Fibroblast of lung (primary cell): ENCODE results near the gene ADGRD1. TPM values are rescaled to one million over a fixed set of nuclear protein-coding genes. Genes with fewer than 3 reads are reported as not detected.
"Not testable (repeated sequence)": the region's sequence is repeated elsewhere in the genome, so short reads cannot be mapped to it uniquely, and the experiment has no call there.

Source experiments
- DNase-seq, 2 donors: peaks; one replicate each; pipeline versions ENCODE4 v3.0.0 to v3.0.0-alpha.2; 2010; ENCODE audit warnings: low read depth in 2 of 2
- H2AFZ ChIP-seq: 2 replicates; pipeline ENCODE4 v1.5.1; 2012; ENCODE audit warnings: low read length, control low read depth, inconsistent platforms
- H3K27ac ChIP-seq: 2 replicates; pipeline ENCODE4 v1.5.1; 2011; ENCODE audit warnings: low read length, control low read depth; ENCODE audit not compliant: insufficient read depth
- H3K27me3 ChIP-seq: 2 replicates; pipeline ENCODE4 v1.5.1; 2011; ENCODE audit warnings: mild to moderate bottlenecking, low read length; ENCODE audit not compliant: control insufficient read depth, insufficient read depth
- H3K36me3 ChIP-seq: 2 replicates; pipeline ENCODE4 v1.5.1; 2011; ENCODE audit warnings: low read length; ENCODE audit not compliant: control insufficient read depth, insufficient read depth
- H3K4me1 ChIP-seq: 2 replicates; pipeline ENCODE4 v1.5.1; 2011; ENCODE audit warnings: low read length; ENCODE audit not compliant: control insufficient read depth, insufficient read depth; ENCODE audit errors: extremely low read depth
- H3K4me2 ChIP-seq: 2 replicates; pipeline ENCODE4 v1.5.1; 2011; ENCODE audit warnings: low read length, control low read depth; ENCODE audit not compliant: insufficient read depth; ENCODE audit errors: extremely low read depth
- H3K4me3 ChIP-seq, 4 experiments: fragments of 200-600 bp in 1 of 4; sonication (generic) in 1 of 4; replicated peaks in 1 of 4; 2 replicates each; pipeline ENCODE4 v1.5.1; 2011 to 2016; ENCODE audit warnings: low read length in 4 of 4, low read depth in 3 of 4, mild to moderate bottlenecking in 3 of 4, control low read depth in 2 of 4, inconsistent platforms in 1 of 4, mixed read lengths in 1 of 4; ENCODE audit not compliant: insufficient read depth in 1 of 4; ENCODE audit errors: control extremely low read depth in 1 of 4
- H3K79me2 ChIP-seq: 2 replicates; pipeline ENCODE4 v1.5.1; 2012; ENCODE audit warnings: mild to moderate bottlenecking, low read length, inconsistent platforms; ENCODE audit not compliant: control insufficient read depth, insufficient read depth
- H3K9ac ChIP-seq: 2 replicates; pipeline ENCODE4 v1.5.1; 2011; ENCODE audit warnings: mild to moderate bottlenecking, low read length, control low read depth; ENCODE audit not compliant: insufficient read depth
- H3K9me3 ChIP-seq: 2 replicates; pipeline ENCODE4 v1.5.1; 2012; ENCODE audit warnings: low read depth, low read length; ENCODE audit not compliant: control insufficient read depth, insufficient read depth
- H4K20me1 ChIP-seq: 2 replicates; pipeline ENCODE4 v1.5.1; 2011; ENCODE audit warnings: low read length; ENCODE audit not compliant: control insufficient read depth, insufficient read depth; ENCODE audit errors: extremely low read depth
- CTCF ChIP-seq, 2 donors: IDR thresholded peaks in 1 of 2; conservative IDR thresholded peaks in 1 of 2; 1 replicate in 1 of 2; 2 replicates in 1 of 2; pipeline ENCODE4 v1.5.1; 2011 to 2012; ENCODE audit warnings: low read length in 2 of 2, control low read depth in 1 of 2, inconsistent platforms in 1 of 2, low read depth in 1 of 2, mild to moderate bottlenecking in 1 of 2
- EZH2 ChIP-seq: IDR thresholded peaks from 2 replicates; pipeline ENCODE4 v1.5.1; 2012; ENCODE audit warnings: low read length, control low read depth, mild to moderate bottlenecking; ENCODE audit errors: missing control alignments
- polyA plus RNA-seq, 2 donors: library from polyadenylated mRNA; depleted of rRNA in 1 of 2; stranded (reverse) in 1 of 2; unstranded in 1 of 2; fragments of >200 nt; gene quantifications; 2 replicates each; pipeline ENCODE4 v1.2.1, GENCODE V29; 2011 to 2012; ENCODE audit warnings: missing spikeins in 1 of 2
- total RNA-seq: library from RNA; depleted of rRNA; stranded (reverse); fragments of >200 nt; gene quantifications from 2 replicates; pipeline ENCODE4 v1.2.1, GENCODE V29; 2014

ADGRD1 gene
- total and polyA plus RNA-seq, 2 donors (not counting 1 experiment from before 2014, with no cell fraction given) = 7.3 to 11.6 TPM

DNA sequence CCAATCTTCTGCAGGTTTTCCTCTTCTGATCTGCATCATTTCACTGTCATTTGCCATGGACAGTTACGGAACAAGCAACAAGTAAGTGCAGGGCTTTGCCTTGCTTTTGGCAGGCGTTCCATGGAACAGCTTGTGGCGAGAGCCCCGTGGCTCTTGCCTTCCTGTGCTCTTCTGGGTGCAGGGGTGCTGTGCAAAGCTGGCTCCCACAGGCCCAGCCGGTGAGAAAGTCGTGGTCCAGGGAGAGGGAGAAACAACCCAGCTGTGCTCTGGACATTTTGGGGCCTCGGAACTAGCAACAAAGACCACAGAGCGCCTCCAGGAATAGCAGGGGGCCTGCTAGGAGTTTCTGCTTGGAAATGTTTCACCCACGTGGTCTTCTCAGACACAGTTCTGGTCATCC lies 164.7 kb downstream of the ADGRD1 start:
- no peak overlapping the region for H3K27ac ChIP-seq
- H3K9ac ChIP-seq = no peak overlapping the region
- H3K4me2 ChIP-seq = no peak overlapping the region
- H3K4me3 ChIP-seq = no peak overlapping the region
- H3K79me2 ChIP-seq = no peaks in the 10 kb centered on the region
- no peaks in the 10 kb centered on the region for H3K4me1 ChIP-seq
- TF ChIP-seq CTCF (conservative IDR thresholded peaks at IDR 0.05 in 1 of 2, IDR thresholded peaks at IDR 0.05 in 1 of 2; ENCODE audit: low read depth in 1 of 2, low read length in 2 of 2) (no peak), EZH2 (no peak)
- H3K9me3 ChIP-seq = no peaks in the 10 kb centered on the region
- no peaks in the 10 kb centered on the region for H4K20me1 ChIP-seq
- no peaks in the 10 kb centered on the region for H3K27me3 ChIP-seq
- no peak overlapping the region for H2AFZ ChIP-seq
- no peak for DNase-seq
- no peaks in the 10 kb centered on the region for H3K36me3 ChIP-seq

DNA sequence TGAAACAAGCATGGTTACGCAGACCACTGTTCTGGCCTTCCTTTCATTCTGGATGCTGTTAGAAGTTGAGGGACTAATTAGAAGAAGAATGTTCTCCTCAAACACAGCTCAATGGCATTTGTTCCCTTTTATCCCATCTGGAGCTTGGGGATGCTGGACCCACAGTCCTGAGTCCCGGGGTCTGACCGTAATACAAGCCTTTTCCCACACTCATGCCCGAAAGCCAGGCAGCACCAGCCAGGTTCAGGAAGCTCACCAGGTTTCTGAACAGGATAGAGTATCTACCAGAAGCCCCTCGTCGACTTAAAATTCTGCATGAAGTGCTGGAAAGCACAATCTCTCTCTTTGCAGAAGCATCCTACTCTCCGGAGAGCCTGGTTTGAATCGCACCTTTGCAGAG lies 165.6 kb downstream of the ADGRD1 start:
- not testable (repeated sequence) for H2AFZ ChIP-seq

GRCh38 chr12:131119936-131120335 lies 166.2 kb downstream of the ADGRD1 start:
- no peak for TF ChIP-seq EZH2
- no peak for TF ChIP-seq CTCF (conservative IDR thresholded peaks at IDR 0.05 in 1 of 2, IDR thresholded peaks at IDR 0.05 in 1 of 2; ENCODE audit: low read depth in 1 of 2, low read length in 2 of 2)
- H3K9me3 ChIP-seq = no peaks in the 10 kb centered on the region

More for the DNA sequence above, 165.6 kb downstream of the ADGRD1 start:
- H3K4me2 ChIP-seq, H3K4me3 ChIP-seq, H3K9me3 ChIP-seq, H3K27me3 ChIP-seq, H3K36me3 ChIP-seq, H4K20me1 ChIP-seq, H3K27ac ChIP-seq, H3K79me2 ChIP-seq, H3K9ac ChIP-seq, DNase-seq, H3K4me1 ChIP-seq: not testable (repeated sequence)

More at GRCh38 chr12:131119936-131120335, 166.2 kb downstream of the ADGRD1 start:
- no peaks in the 10 kb centered on the region for H3K36me3 ChIP-seq
- H3K27me3 ChIP-seq = no peaks in the 10 kb centered on the region
- H3K4me3 ChIP-seq = no peak overlapping the region
- H3K27ac ChIP-seq = no peak overlapping the region
- no peak overlapping the region for H3K4me2 ChIP-seq
- DNase-seq = no peak
- H3K4me1 ChIP-seq = no peaks in the 10 kb centered on the region
- H3K9ac ChIP-seq = no peak overlapping the region
- H3K79me2 ChIP-seq = no peaks in the 10 kb centered on the region
- H2AFZ ChIP-seq = no peak overlapping the region
- H4K20me1 ChIP-seq = no peaks in the 10 kb centered on the region
